PC-3 (cell line): ENCODE measurements around the gene RALGPS1.

ENCODE experiments used
- EZH2 ChIP-seq: fragments of 300-600 bp; sonication (generic); IDR thresholded peaks from one replicate; pipeline ENCODE4 v1.6.1; 2017; ENCODE audit warnings: antibody characterized with exemption, mild to moderate bottlenecking, low read length; ENCODE audit not compliant: unreplicated experiment
- EZH2phosphoT487 ChIP-seq: fragments of 300-600 bp; sonication (generic); IDR thresholded peaks from 2 replicates; pipeline ENCODE4 v1.6.1; 2018; ENCODE audit warnings: mild to moderate bottlenecking, antibody characterized with exemption, low read length, borderline replicate concordance
- TF ChIP-seq, protein P1 (sequence below): fragments of 300-600 bp; sonication (generic); conservative IDR thresholded peaks from 2 replicates; pipeline ENCODE4 v1.5.1; 2017; ENCODE audit warnings: antibody characterized with exemption, low read depth, mild to moderate bottlenecking, low read length

DNA sequence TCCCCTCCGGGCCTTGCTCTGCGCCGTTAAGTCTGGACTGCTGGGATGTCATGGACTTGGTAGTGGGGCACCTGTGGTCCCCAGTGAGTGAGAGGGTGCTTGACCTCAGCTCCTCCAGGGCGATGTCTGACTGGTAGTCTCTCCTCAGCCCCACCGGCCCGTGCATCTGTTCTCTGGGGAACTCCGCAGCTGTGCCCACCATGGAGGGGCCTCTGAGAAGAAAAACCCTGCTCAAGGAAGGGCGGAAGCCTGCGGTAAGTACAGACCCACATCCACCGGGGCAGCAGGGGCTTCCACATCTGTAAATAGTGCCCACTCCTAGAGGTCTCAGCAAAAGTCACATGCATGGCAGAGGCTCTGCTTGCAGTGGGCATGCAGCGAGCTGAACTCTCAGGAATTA lies 297.4 kb downstream of the RALGPS1 start:
- TF ChIP-seq, protein P1, sequence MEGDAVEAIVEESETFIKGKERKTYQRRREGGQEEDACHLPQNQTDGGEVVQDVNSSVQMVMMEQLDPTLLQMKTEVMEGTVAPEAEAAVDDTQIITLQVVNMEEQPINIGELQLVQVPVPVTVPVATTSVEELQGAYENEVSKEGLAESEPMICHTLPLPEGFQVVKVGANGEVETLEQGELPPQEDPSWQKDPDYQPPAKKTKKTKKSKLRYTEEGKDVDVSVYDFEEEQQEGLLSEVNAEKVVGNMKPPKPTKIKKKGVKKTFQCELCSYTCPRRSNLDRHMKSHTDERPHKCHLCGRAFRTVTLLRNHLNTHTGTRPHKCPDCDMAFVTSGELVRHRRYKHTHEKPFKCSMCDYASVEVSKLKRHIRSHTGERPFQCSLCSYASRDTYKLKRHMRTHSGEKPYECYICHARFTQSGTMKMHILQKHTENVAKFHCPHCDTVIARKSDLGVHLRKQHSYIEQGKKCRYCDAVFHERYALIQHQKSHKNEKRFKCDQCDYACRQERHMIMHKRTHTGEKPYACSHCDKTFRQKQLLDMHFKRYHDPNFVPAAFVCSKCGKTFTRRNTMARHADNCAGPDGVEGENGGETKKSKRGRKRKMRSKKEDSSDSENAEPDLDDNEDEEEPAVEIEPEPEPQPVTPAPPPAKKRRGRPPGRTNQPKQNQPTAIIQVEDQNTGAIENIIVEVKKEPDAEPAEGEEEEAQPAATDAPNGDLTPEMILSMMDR, result no peak
- TF ChIP-seq EZH2 (no peak), EZH2phosphoT487 (no peak)
